Kidney (tissue), 14 donors: ENCODE data around the gene FAAH. TPM values are rescaled to one million over a fixed set of nuclear protein-coding genes. Genes with fewer than 3 reads are reported as not detected.
"Not testable (repeated sequence)": the region's sequence is repeated elsewhere in the genome, so short reads cannot be mapped to it uniquely, and the experiment has no call there.

Source experiments
- DNase-seq, 5 donors: peaks; one replicate each; pipeline ENCODE4 v3.0.0-alpha.2; 2013 to 2020
- FAIRE-seq: peaks from 2 replicates; lab custom pipeline; 2012; peaks lifted over from hg19 to GRCh38; lab: Jason Lieb, UNC
- H3K27ac ChIP-seq, 2 donors: one replicate each; pipeline ENCODE4 v1.7.0; 2013; ENCODE audit warnings: low read depth in 2 of 2, low read length in 2 of 2, inconsistent platforms in 1 of 2
- H3K27me3 ChIP-seq: one replicate; pipeline ENCODE4 v1.7.1; 2013; ENCODE audit warnings: low read length, inconsistent platforms; ENCODE audit not compliant: control insufficient read depth, insufficient read depth
- H3K36me3 ChIP-seq, 3 donors: one replicate each; pipeline versions ENCODE4 v1.7.0 to v1.7.1; 2013; ENCODE audit warnings: low read length in 3 of 3, control low read depth in 1 of 3, inconsistent platforms in 1 of 3; ENCODE audit not compliant: insufficient read depth in 3 of 3, control insufficient read depth in 2 of 3
- H3K4me1 ChIP-seq, 3 donors: one replicate each; pipeline versions ENCODE4 v1.7.0 to v1.7.1; 2013; ENCODE audit warnings: low read length in 3 of 3, inconsistent platforms in 1 of 3, low read depth in 1 of 3; ENCODE audit not compliant: control insufficient read depth in 2 of 3, insufficient read depth in 2 of 3
- H3K4me3 ChIP-seq, 3 donors: one replicate each; pipeline versions ENCODE4 v1.7.0 to v1.8.1; 2013; ENCODE audit warnings: low read length in 3 of 3, control low read depth in 1 of 3, inconsistent platforms in 1 of 3
- H3K9ac ChIP-seq, 3 donors: one replicate each; pipeline versions ENCODE4 v1.7.0 to v1.7.1; 2013; ENCODE audit warnings: low read length in 3 of 3, control low read depth in 1 of 3, inconsistent platforms in 1 of 3
- H3K9me3 ChIP-seq, 3 donors: one replicate each; pipeline versions ENCODE4 v1.7.0 to v1.7.1; 2013; ENCODE audit warnings: low read length in 3 of 3, control low read depth in 1 of 3, inconsistent platforms in 1 of 3; ENCODE audit not compliant: control insufficient read depth in 2 of 3, insufficient read depth in 1 of 3
- intact Hi-C: fragments of 100-400 bp; cut with DNase I; formaldehyde crosslinking; loops from one replicate; pipeline ENCODE4 v1.11.1; 2022
- polyA plus RNA-seq: library from polyadenylated mRNA; stranded (reverse); fragments of 350-450 nt; fragmentation: Illumina TruSeq; extraction: RNeasy Lipid Tissue Mini Kit (QIAGEN cat#74804); gene quantifications from one replicate; pipeline ENCODE4 v1.2.3, GENCODE V29; 2014; ENCODE audit warnings: low read depth, low replicate concordance; ENCODE audit not compliant: insufficient read depth
- total RNA-seq: library from RNA; stranded (reverse); fragmentation: NEBNext Ultra II Directional; extraction: Animal tissue kit (Norgen Biotek cat#: 25700); gene quantifications from one replicate; pipeline ENCODE4 v1.2.1, GENCODE V29; 2021
- TF ChIP-seq, protein P1 (sequence below): IDR thresholded peaks from 3 replicates; pipeline ENCODE4 v1.5.1; 2012; ENCODE audit warnings: mild to moderate bottlenecking, moderate library complexity, borderline replicate concordance; ENCODE audit not compliant: insufficient read depth; ENCODE audit errors: extremely low read depth
- donor health status: control.
- donor health status: control.
- donor health status: control.
- donor health status: control.
- donor health status: control.
- donor health status: DM: yes; HTN: yes; CAD: no.
- donor health status: Normal renal cell carcinoma (clear cell type).

Gene FAAH
- total and polyA plus RNA-seq, 2 donors from 2014 or later: 39.3 to 50.7 TPM

DNA sequence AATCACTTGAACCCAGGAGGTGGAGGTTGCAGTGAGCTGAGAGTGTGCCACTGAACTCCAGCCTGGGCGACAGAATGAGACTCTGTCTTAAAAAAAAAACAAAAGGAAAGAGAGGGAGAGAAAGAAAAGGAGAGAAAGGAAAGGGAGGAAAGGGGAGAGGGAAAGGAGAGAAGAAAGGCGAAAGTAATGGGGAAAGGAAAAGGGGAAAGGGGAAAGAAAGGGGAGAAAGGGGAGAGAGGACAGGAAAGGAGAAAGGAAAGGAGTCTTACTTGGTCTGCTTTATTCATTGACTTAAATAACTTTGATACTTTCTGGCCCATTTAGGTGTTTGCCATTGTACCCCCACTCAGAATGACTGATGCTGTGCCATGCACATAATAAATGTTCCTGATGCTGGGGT lies 41.8 kb upstream of the FAAH start:
- TF ChIP-seq, protein P1, sequence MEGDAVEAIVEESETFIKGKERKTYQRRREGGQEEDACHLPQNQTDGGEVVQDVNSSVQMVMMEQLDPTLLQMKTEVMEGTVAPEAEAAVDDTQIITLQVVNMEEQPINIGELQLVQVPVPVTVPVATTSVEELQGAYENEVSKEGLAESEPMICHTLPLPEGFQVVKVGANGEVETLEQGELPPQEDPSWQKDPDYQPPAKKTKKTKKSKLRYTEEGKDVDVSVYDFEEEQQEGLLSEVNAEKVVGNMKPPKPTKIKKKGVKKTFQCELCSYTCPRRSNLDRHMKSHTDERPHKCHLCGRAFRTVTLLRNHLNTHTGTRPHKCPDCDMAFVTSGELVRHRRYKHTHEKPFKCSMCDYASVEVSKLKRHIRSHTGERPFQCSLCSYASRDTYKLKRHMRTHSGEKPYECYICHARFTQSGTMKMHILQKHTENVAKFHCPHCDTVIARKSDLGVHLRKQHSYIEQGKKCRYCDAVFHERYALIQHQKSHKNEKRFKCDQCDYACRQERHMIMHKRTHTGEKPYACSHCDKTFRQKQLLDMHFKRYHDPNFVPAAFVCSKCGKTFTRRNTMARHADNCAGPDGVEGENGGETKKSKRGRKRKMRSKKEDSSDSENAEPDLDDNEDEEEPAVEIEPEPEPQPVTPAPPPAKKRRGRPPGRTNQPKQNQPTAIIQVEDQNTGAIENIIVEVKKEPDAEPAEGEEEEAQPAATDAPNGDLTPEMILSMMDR: no peak
- H3K9ac ChIP-seq: no peak overlapping the region
- H3K36me3 ChIP-seq: peaks cover 4 to 23% (median 18%) of the 10 kb centered on the region in 3 donors
- DNase-seq: no peak
- intact Hi-C loops: no loop called here
- H3K4me3 ChIP-seq: no peak overlapping the region
- no peak for FAIRE-seq
- no peak overlapping the region for H3K27ac ChIP-seq
- H3K9me3 ChIP-seq: no peaks in the 10 kb centered on the region
- no peaks in the 10 kb centered on the region for H3K4me1 ChIP-seq
- no peaks in the 10 kb centered on the region for H3K27me3 ChIP-seq

DNA sequence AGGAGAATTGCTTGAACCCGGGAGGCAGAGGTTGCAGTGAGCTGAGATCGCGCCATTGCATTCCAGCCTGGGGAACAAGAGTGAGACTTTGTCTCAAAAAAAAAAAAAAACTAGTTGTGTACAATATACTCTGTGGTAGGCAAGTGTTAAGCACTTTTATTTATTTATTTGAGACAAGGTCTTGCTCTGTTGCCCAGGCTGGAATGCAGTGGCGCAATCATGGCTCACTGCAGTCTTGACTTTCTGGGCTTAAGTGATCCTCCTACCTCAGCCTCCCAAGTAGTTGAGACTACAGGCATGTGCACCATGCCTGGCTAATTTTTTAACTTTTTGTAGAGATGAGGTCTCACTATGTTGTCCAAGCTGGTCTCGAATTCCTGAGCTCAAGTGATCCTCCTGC lies 38.2 kb upstream of the FAAH start:
- H3K9ac ChIP-seq, H3K27me3 ChIP-seq, DNase-seq, H3K4me3 ChIP-seq, H3K27ac ChIP-seq, FAIRE-seq, intact Hi-C loops, H3K4me1 ChIP-seq, H3K9me3 ChIP-seq: not testable (repeated sequence)
- H3K36me3 ChIP-seq: peaks cover 0 to 26% (median 17%) of the 10 kb centered on the region in 3 donors

DNA sequence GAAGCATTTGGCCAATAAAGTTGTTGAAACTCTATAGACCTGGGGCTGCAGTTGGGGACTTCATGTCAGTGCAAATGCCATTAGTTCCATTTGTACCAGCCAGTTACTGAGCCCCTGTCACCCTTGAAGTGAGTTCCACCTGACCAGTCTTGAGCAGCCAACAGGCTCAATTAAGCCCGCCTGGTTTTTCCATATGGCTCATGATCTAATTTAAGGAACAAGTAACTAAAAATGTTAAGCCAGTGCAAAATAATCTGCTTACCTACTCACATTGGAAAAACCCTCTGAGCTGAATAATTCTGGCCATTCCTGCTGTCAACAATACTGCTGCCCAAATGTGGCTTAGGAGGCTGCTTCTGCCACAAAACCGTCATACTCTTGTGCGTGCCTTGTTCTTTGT lies 32.0 kb upstream of the FAAH start:
- intact Hi-C loops: no loop called here
- DNase-seq (no peak), FAIRE-seq (no peak)
- TF ChIP-seq, protein P1: no peak
- Histone ChIP-seq H3K27ac (no peak overlapping the region), H3K9ac (no peak overlapping the region), H3K27me3 (no peaks in the 10 kb centered on the region), H3K4me1 (no peaks in the 10 kb centered on the region), H3K36me3 (peaks cover 5 to 28% (median 24%) of the 10 kb centered on the region in 3 donors), H3K9me3 (no peaks in the 10 kb centered on the region), H3K4me3 (no peak overlapping the region)

DNA sequence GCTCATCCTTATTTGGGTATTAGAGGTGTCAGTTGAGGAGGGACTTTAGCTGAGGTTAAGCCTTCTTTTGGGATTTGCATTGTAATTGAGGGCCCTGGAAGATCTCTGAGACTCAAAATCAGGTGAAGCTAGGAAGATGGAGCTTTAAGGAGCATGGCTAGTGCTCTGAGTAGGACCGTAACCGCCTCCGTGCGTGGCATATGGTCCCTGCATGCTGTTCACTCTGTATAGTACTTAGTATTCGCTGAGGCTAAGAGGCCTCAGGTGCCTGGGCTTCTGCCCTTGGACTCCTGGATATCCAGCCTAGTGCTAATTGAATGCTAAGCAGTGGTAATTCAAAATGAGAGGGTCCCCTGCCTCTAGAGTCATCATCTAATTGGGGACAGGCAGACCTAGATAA lies 31.0 kb upstream of the FAAH start:
- TF ChIP-seq, protein P1: no peak
- Histone ChIP-seq H3K9ac (no peak overlapping the region), H3K9me3 (no peaks in the 10 kb centered on the region), H3K36me3 (peaks cover 5 to 24% (median 23%) of the 10 kb centered on the region in 3 donors), H3K27ac (no peak overlapping the region), H3K27me3 (no peaks in the 10 kb centered on the region), H3K4me1 (no peaks in the 10 kb centered on the region), H3K4me3 (no peak overlapping the region)
- DNase-seq (no peak), FAIRE-seq (no peak)
- intact Hi-C loops: no loop called here
